Vagina (tissue), 2 donors: ENCODE results near the gene STRA6. TPM values are rescaled to one million over a fixed set of nuclear protein-coding genes. Genes with fewer than 3 reads are reported as not detected.

Experiments used
- DNase-seq, 2 donors: peaks; one replicate each; pipeline ENCODE4 v3.0.0-alpha.2; 2017; ENCODE audit errors: extremely low spot score in 2 of 2
- H3K27ac ChIP-seq: fragments of 200-600 bp; sonication (generic); one replicate; pipeline ENCODE4 v1.5.1; 2019
- H3K27me3 ChIP-seq: fragments of 200-600 bp; sonication (generic); one replicate; pipeline ENCODE4 v1.5.1; 2019
- H3K36me3 ChIP-seq, 2 donors: fragments of 200-600 bp; sonication (generic); one replicate each; pipeline ENCODE4 v1.5.1; 2017 to 2019
- H3K4me1 ChIP-seq: fragments of 200-600 bp; sonication (generic); one replicate; pipeline ENCODE4 v1.5.1; 2019
- H3K4me3 ChIP-seq, 2 donors: fragments of 200-600 bp; sonication (generic); 1 replicate in 1 of 2; 2 replicates in 1 of 2; pipeline ENCODE4 v1.5.1; 2016 to 2019
- H3K9me3 ChIP-seq: fragments of 200-600 bp; sonication (generic); one replicate; pipeline ENCODE4 v1.5.1; 2019
- POLR2A ChIP-seq, 2 donors: fragments of 450-650 bp; IDR thresholded peaks; one replicate each; pipeline ENCODE4 v1.6.1; 2017; ENCODE audit warnings: antibody characterized with exemption in 2 of 2, mild to moderate bottlenecking in 2 of 2, moderate library complexity in 2 of 2
- POLR2AphosphoS5 ChIP-seq, 2 donors: sonication (generic); formaldehyde crosslinking; IDR thresholded peaks; one replicate each; pipeline ENCODE4 v1.9.0; 2017; ENCODE audit warnings: antibody characterized with exemption in 2 of 2, mild to moderate bottlenecking in 2 of 2, low read depth in 1 of 2; ENCODE audit not compliant: insufficient read depth in 1 of 2
- intact Hi-C: fragments of 100-400 bp; cut with DNase I; formaldehyde crosslinking; loops from one replicate; pipeline ENCODE4 v1.15.1; 2023
- total RNA-seq: library from RNA; depleted of rRNA; stranded (reverse); fragments of >200 nt; gene quantifications from one replicate; pipeline ENCODE4 v1.2.3, GENCODE V29; 2016
- TF ChIP-seq, protein P1 (sequence below), 3 experiments: fragments of 450-650 bp in 2 of 3; fragments of 200-600 bp in 1 of 3; sonication (generic) in 1 of 3; IDR thresholded peaks; one replicate each; pipeline ENCODE4 v1.5.1; 2017 to 2019; ENCODE audit warnings: antibody characterized with exemption in 3 of 3, mild to moderate bottlenecking in 2 of 3, moderate library complexity in 2 of 3

The STRA6 gene
- total RNA-seq, 1 donor from 2014 or later, result 0.98 TPM

DNA sequence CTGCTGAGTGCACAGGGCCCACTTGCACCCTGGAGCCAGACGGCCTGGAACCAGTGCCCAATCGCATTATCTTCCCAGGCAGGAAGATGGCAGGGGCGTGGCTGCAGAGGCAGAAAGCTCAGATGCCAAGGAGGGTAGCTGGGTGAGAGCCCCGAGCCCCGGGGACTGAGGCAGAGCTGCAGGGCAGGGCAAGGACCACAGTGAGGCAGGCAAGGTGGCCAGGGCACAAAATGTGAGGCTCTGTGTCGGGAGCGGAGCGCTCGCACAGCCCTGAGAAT lies 31.9 kb upstream of the STRA6 start:
- DNase-seq, result no peak
- TF ChIP-seq POLR2AphosphoS5 (IDR thresholded peaks at IDR 0.05; ENCODE audit: insufficient read depth in 1 of 2, low read depth in 1 of 2) (no peak), POLR2A (IDR thresholded peaks at IDR 0.05) (no peak)
- TF ChIP-seq, protein P1, sequence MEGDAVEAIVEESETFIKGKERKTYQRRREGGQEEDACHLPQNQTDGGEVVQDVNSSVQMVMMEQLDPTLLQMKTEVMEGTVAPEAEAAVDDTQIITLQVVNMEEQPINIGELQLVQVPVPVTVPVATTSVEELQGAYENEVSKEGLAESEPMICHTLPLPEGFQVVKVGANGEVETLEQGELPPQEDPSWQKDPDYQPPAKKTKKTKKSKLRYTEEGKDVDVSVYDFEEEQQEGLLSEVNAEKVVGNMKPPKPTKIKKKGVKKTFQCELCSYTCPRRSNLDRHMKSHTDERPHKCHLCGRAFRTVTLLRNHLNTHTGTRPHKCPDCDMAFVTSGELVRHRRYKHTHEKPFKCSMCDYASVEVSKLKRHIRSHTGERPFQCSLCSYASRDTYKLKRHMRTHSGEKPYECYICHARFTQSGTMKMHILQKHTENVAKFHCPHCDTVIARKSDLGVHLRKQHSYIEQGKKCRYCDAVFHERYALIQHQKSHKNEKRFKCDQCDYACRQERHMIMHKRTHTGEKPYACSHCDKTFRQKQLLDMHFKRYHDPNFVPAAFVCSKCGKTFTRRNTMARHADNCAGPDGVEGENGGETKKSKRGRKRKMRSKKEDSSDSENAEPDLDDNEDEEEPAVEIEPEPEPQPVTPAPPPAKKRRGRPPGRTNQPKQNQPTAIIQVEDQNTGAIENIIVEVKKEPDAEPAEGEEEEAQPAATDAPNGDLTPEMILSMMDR (IDR thresholded peaks at IDR 0.05), result no peak
- intact Hi-C loops, result no loop called here

DNA sequence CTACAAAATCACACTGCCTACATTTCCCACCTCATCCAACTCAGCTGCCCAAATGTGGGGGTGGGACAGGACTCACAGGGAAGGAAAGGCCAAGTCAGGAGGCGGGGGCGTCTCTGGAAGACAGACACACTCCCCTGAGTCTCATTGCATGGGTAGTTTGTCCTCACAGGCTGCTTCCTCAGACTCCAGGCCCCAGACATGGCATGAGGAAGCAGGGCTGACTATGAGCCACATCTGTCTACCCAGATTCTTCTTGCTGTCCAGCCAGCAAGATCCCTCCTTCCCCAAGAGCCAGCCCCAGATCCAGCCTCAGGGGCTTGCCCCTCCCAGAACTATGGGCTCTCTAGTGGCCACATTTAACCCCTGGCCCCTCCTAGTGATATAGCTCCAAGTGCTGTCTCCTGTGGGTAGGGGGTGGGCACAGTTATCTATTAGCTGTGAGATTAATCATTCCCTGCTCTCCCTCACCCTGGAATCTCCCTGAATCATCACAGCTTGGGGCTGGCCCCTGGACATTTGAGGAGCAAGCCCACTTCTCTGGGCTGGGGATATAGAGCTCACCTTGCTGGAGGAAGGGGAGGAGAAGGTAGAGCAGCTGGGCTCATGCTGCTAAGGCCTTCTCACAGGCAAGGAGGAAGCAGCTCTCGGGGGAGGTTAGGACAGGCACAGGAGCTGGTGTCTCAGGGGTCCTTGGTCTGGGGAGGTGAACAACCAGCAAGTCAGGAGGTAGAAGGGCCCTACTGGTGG lies 31.4 kb upstream of the STRA6 start:
- H3K9me3 ChIP-seq, result no peaks in the 10 kb centered on the region
- no peak overlapping the region for H3K27ac ChIP-seq
- no peak for DNase-seq
- TF ChIP-seq POLR2A (IDR thresholded peaks at IDR 0.05) (no peak), POLR2AphosphoS5 (IDR thresholded peaks at IDR 0.05; ENCODE audit: insufficient read depth in 1 of 2, low read depth in 1 of 2) (no peak)
- TF ChIP-seq, protein P1 (IDR thresholded peaks at IDR 0.05), result no peak
- intact Hi-C loops, result no loop called here
- no peaks in the 10 kb centered on the region for H3K4me1 ChIP-seq
- H3K4me3 ChIP-seq, result no peak overlapping the region
- H3K36me3 ChIP-seq, result no peaks in the 10 kb centered on the region
- H3K27me3 ChIP-seq, result no peaks in the 10 kb centered on the region

More for the DNA sequence above, 31.9 kb upstream of the STRA6 start:
- no peak overlapping the region for H3K27ac ChIP-seq
- no peaks in the 10 kb centered on the region for H3K27me3 ChIP-seq
- no peaks in the 10 kb centered on the region for H3K4me1 ChIP-seq
- no peak overlapping the region for H3K4me3 ChIP-seq
- H3K9me3 ChIP-seq, result no peaks in the 10 kb centered on the region
- H3K36me3 ChIP-seq, result no peaks in the 10 kb centered on the region

DNA sequence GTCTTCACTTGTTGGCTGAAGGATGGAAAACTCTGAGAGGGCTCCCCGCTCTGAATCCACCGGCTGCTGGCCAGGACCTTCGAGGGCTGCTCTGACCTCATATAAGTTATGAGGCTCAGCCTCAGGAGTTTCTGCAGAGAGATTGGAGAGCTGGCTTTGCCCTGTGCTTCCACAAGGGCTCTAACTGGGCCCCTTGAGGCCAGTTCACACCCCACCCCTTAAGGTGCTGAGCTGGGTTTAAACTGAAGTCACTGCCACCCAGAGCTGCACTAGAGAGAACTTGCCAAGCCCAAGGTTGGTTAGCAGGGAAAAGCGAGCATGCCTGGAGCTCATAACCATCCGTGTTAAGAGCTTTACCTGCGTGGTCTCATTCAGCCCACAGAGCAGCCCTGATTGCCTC lies 30.8 kb upstream of the STRA6 start:
- no peak for TF ChIP-seq POLR2A (IDR thresholded peaks at IDR 0.05)
- TF ChIP-seq, protein P1 (IDR thresholded peaks at IDR 0.05), result no peak
- TF ChIP-seq POLR2AphosphoS5 (IDR thresholded peaks at IDR 0.05; ENCODE audit: insufficient read depth in 1 of 2, low read depth in 1 of 2), result no peak
- H3K9me3 ChIP-seq, result no peaks in the 10 kb centered on the region
- H3K4me3 ChIP-seq, result no peak overlapping the region
- intact Hi-C loops, result no loop called here
- no peaks in the 10 kb centered on the region for H3K27me3 ChIP-seq
- H3K27ac ChIP-seq, result no peak overlapping the region
- H3K36me3 ChIP-seq, result no peaks in the 10 kb centered on the region
- DNase-seq, result no peak
- H3K4me1 ChIP-seq, result peaks cover 4% of the 10 kb centered on the region

DNA sequence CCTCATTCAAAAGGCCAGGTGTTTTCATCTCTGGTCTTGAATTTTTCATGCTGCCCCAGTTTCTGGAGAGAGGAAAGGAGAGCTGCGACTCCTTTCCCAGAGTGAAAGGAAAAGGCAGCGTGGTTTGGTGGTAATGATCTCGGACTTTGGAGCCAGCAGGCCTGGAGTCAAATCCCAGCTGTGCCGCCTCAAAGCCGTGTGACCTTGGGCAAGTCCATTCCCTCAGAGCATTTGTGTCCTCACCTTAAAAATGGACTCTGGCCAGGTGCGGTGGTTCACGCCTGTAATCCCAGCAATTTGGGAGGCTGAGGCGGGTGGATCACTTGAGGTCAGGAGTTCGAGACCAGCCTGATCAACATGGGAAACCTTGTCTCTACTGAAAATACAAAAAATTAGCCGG lies 28.9 kb upstream of the STRA6 start:
- DNase-seq, result no peak
- TF ChIP-seq, protein P1 (IDR thresholded peaks at IDR 0.05), result no peak
- TF ChIP-seq POLR2A (IDR thresholded peaks at IDR 0.05) (no peak), POLR2AphosphoS5 (IDR thresholded peaks at IDR 0.05; ENCODE audit: insufficient read depth in 1 of 2, low read depth in 1 of 2) (no peak)
- no peaks in the 10 kb centered on the region for H3K27me3 ChIP-seq

DNA sequence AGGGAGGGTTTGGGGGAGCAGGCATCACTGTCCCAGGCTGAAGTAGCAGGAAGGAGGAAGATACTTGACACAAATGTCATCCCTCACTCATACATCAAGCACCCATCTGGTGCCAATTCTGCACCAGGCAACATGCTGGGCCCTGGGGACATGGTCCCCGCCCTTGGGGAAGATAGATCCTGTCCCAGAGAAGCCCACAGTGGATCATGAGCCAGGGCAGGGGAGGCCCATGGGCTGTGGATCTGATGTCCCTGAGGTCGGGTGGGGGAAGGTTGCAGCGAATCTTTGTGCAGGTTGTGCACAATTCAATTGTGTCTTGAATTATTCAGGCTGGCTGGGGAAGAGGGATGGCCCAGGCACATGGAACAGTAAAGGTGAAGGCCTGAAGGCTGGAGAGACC lies 27.1 kb upstream of the STRA6 start:
- intact Hi-C loops, result no loop called here
- no peak for DNase-seq
- no peak overlapping the region for H3K4me3 ChIP-seq
- no peaks in the 10 kb centered on the region for H3K36me3 ChIP-seq
- no peak for TF ChIP-seq POLR2AphosphoS5 (IDR thresholded peaks at IDR 0.05; ENCODE audit: insufficient read depth in 1 of 2, low read depth in 1 of 2)
- no peak for TF ChIP-seq POLR2A (IDR thresholded peaks at IDR 0.05)
- TF ChIP-seq, protein P1 (IDR thresholded peaks at IDR 0.05), result no peak
- no peaks in the 10 kb centered on the region for H3K9me3 ChIP-seq
- H3K27ac ChIP-seq, result no peak overlapping the region
- no peaks in the 10 kb centered on the region for H3K27me3 ChIP-seq
- H3K4me1 ChIP-seq, result peaks cover 6% of the 10 kb centered on the region

More for the DNA sequence above, 28.9 kb upstream of the STRA6 start:
- Histone ChIP-seq H3K27ac (no peak overlapping the region), H3K4me3 (no peak overlapping the region), H3K4me1 (peaks cover 6% of the 10 kb centered on the region), H3K36me3 (no peaks in the 10 kb centered on the region), H3K9me3 (no peaks in the 10 kb centered on the region)
- intact Hi-C loops, result no loop called here
